HUES48 (cell line): ENCODE data around the gene CYP21A2.
"Not testable (repeated sequence)": the region's sequence is repeated elsewhere in the genome, so short reads cannot be mapped to it uniquely, and the experiment has no call there.

Experiments used
- H3K27ac ChIP-seq: one replicate; pipeline ENCODE4 v1.7.0; 2013; ENCODE audit warnings: low read depth, low read length, inconsistent platforms
- H3K27me3 ChIP-seq: 2 replicates; pipeline ENCODE4 v1.6.1; 2013; ENCODE audit warnings: mild to moderate bottlenecking, low read length; ENCODE audit not compliant: control insufficient read depth, insufficient read depth
- H3K36me3 ChIP-seq: 2 replicates; pipeline ENCODE4 v1.6.1; 2013; ENCODE audit warnings: low read length; ENCODE audit not compliant: control insufficient read depth, insufficient read depth
- H3K4me1 ChIP-seq: 2 replicates; pipeline ENCODE4 v1.6.1; 2013; ENCODE audit warnings: mild to moderate bottlenecking, low read length; ENCODE audit not compliant: control insufficient read depth, insufficient read depth
- H3K4me3 ChIP-seq: 2 replicates; pipeline ENCODE4 v1.5.1; 2013; ENCODE audit warnings: mild to moderate bottlenecking, low read depth, low read length
- H3K9ac ChIP-seq: 2 replicates; pipeline ENCODE4 v1.6.1; 2013; ENCODE audit warnings: mild to moderate bottlenecking, low read depth, low read length, moderate library complexity
- H3K9me3 ChIP-seq: 2 replicates; pipeline ENCODE4 v1.6.1; 2013; ENCODE audit warnings: low read length; ENCODE audit not compliant: control insufficient read depth, insufficient read depth

The CYP21A2 gene

GRCh38 chr6:32046450-32047083 lies 8.4 kb downstream of the CYP21A2 start:
- Histone ChIP-seq H3K4me3 (no peak overlapping the region), H3K27ac (no peak overlapping the region), H3K27me3 (no peaks in the 10 kb centered on the region), H3K9me3 (no peaks in the 10 kb centered on the region), H3K9ac (no peak overlapping the region), H3K36me3 (no peaks in the 10 kb centered on the region), H3K4me1 (no peaks in the 10 kb centered on the region)

- no peaks in the 10 kb centered on the region for H3K27me3 ChIP-seq
- no peaks in the 10 kb centered on the region for H3K9me3 ChIP-seq
- H3K27ac ChIP-seq, result no peak overlapping the region
- no peak overlapping the region for H3K9ac ChIP-seq
- no peaks in the 10 kb centered on the region for H3K4me1 ChIP-seq
- H3K4me3 ChIP-seq, result no peak overlapping the region
- no peaks in the 10 kb centered on the region for H3K36me3 ChIP-seq
Measured at GRCh38 chr6:32047084-32047478, 8.9 kb downstream of the CYP21A2 start.

- no peak overlapping the region for H3K27ac ChIP-seq
- no peaks in the 10 kb centered on the region for H3K4me1 ChIP-seq
- H3K9me3 ChIP-seq, result no peaks in the 10 kb centered on the region
- no peak overlapping the region for H3K4me3 ChIP-seq
- H3K27me3 ChIP-seq, result no peaks in the 10 kb centered on the region
- no peaks in the 10 kb centered on the region for H3K36me3 ChIP-seq
- no peak overlapping the region for H3K9ac ChIP-seq
Measured at GRCh38 chr6:32047539-32047854, 9.3 kb downstream of the CYP21A2 start.

- no peaks in the 10 kb centered on the region for H3K27me3 ChIP-seq
- no peak overlapping the region for H3K27ac ChIP-seq
- no peaks in the 10 kb centered on the region for H3K4me1 ChIP-seq
- H3K9me3 ChIP-seq, result no peaks in the 10 kb centered on the region
- no peaks in the 10 kb centered on the region for H3K36me3 ChIP-seq
- H3K4me3 ChIP-seq, result no peak overlapping the region
- no peak overlapping the region for H3K9ac ChIP-seq
Measured at GRCh38 chr6:32047855-32048766, 9.9 kb downstream of the CYP21A2 start.

GRCh38 chr6:32049149-32049548 lies 10.9 kb downstream of the CYP21A2 start:
- not testable (repeated sequence) for H3K27ac ChIP-seq, H3K27me3 ChIP-seq, H3K9me3 ChIP-seq, H3K4me1 ChIP-seq, H3K36me3 ChIP-seq, H3K4me3 ChIP-seq, H3K9ac ChIP-seq

GRCh38 chr6:32049736-32050135 lies 11.5 kb downstream of the CYP21A2 start:
- H3K9ac ChIP-seq, H3K27me3 ChIP-seq, H3K36me3 ChIP-seq, H3K4me3 ChIP-seq, H3K4me1 ChIP-seq, H3K27ac ChIP-seq, H3K9me3 ChIP-seq: not testable (repeated sequence)

- Histone ChIP-seq H3K4me3 (no peak overlapping the region), H3K27me3 (no peaks in the 10 kb centered on the region), H3K27ac (no peak overlapping the region), H3K4me1 (no peaks in the 10 kb centered on the region), H3K9ac (no peak overlapping the region), H3K9me3 (no peaks in the 10 kb centered on the region), H3K36me3 (no peaks in the 10 kb centered on the region)
Measured at GRCh38 chr6:32050562-32050961, 12.3 kb downstream of the CYP21A2 start.

- H3K36me3 ChIP-seq, H3K27ac ChIP-seq, H3K27me3 ChIP-seq, H3K9me3 ChIP-seq, H3K9ac ChIP-seq, H3K4me1 ChIP-seq, H3K4me3 ChIP-seq: not testable (repeated sequence)
Measured at GRCh38 chr6:32052626-32053025, 14.4 kb downstream of the CYP21A2 start.

- not testable (repeated sequence) for H3K27me3 ChIP-seq, H3K4me1 ChIP-seq, H3K4me3 ChIP-seq
Measured at GRCh38 chr6:32053314-32053713, 15.1 kb downstream of the CYP21A2 start.

GRCh38 chr6:32055756-32056155 lies 17.5 kb downstream of the CYP21A2 start:
- not testable (repeated sequence) for H3K36me3 ChIP-seq, H3K27ac ChIP-seq, H3K9me3 ChIP-seq, H3K4me1 ChIP-seq, H3K27me3 ChIP-seq, H3K9ac ChIP-seq, H3K4me3 ChIP-seq

More at GRCh38 chr6:32053314-32053713, 15.1 kb downstream of the CYP21A2 start:
- H3K9me3 ChIP-seq, H3K27ac ChIP-seq, H3K36me3 ChIP-seq, H3K9ac ChIP-seq: not testable (repeated sequence)

GRCh38 chr6:32056254-32056653 lies 18.0 kb downstream of the CYP21A2 start:
- Histone ChIP-seq H3K36me3 (no peaks in the 10 kb centered on the region), H3K4me3 (no peak overlapping the region), H3K9me3 (no peaks in the 10 kb centered on the region), H3K9ac (no peak overlapping the region), H3K27me3 (no peaks in the 10 kb centered on the region), H3K4me1 (no peaks in the 10 kb centered on the region), H3K27ac (no peak overlapping the region)
